ENCODE results near the gene PINLYP. TPM values are rescaled to one million over a fixed set of nuclear protein-coding genes. Genes with fewer than 3 reads are reported as not detected.

PINLYP gene
- total RNA-seq, 1 experiment from 2014 or later = 11.9 TPM

DNA sequence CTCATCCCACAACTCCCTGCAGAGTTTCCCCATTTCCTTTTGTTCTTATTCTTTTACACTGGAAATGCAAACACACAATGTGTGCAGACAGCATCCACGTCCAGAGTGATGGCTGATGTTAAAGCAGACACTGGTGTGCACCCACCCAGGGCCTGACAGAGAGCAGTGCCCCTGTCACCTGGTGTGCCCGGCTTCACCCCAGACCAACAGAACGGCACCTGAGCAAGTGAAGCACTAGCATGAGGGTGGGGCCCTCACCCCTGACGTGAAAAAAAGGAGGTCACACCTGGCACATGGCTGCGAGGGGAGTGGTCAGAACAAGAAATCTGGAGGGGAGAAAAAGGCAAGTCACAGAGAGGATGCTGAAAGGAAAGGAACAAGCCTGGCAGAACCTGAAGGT is 30.3 kb upstream of the PINLYP start:
- no peak overlapping the region for H2BK120ac ChIP-seq (ENCODE audit: low read depth, low read length, poor library complexity, severe bottlenecking)
- no peak overlapping the region for H3K4me2 ChIP-seq (ENCODE audit: insufficient read depth, insufficient read length, low read length)
- DNase-seq = no peak
- TF ChIP-seq, protein P1, sequence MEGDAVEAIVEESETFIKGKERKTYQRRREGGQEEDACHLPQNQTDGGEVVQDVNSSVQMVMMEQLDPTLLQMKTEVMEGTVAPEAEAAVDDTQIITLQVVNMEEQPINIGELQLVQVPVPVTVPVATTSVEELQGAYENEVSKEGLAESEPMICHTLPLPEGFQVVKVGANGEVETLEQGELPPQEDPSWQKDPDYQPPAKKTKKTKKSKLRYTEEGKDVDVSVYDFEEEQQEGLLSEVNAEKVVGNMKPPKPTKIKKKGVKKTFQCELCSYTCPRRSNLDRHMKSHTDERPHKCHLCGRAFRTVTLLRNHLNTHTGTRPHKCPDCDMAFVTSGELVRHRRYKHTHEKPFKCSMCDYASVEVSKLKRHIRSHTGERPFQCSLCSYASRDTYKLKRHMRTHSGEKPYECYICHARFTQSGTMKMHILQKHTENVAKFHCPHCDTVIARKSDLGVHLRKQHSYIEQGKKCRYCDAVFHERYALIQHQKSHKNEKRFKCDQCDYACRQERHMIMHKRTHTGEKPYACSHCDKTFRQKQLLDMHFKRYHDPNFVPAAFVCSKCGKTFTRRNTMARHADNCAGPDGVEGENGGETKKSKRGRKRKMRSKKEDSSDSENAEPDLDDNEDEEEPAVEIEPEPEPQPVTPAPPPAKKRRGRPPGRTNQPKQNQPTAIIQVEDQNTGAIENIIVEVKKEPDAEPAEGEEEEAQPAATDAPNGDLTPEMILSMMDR (conservative IDR thresholded peaks at IDR 0.05) = no peak
- H2AK5ac ChIP-seq (ENCODE audit: insufficient read length, low read length) = no peak overlapping the region
- no peaks in the 10 kb centered on the region for H3K79me1 ChIP-seq (ENCODE audit: insufficient read depth, low read depth, low read length, poor library complexity, severe bottlenecking)
- no peak overlapping the region for H3T11ph ChIP-seq (ENCODE audit: low read length)
- H4K8ac ChIP-seq (replicated peaks; ENCODE audit: insufficient read length, low read depth, low read length) = no peak overlapping the region
- H3K4me3 Mint-ChIP-seq = no peak overlapping the region
- no peaks in the 10 kb centered on the region for H3K9me3 Mint-ChIP-seq
- no peak overlapping the region for H2BK12ac ChIP-seq (ENCODE audit: insufficient read length, low read depth, low read length)
- no peaks in the 10 kb centered on the region for H3K27me3 ChIP-seq (ENCODE audit: insufficient read depth, low read length)
- H3K27me3 Mint-ChIP-seq (ENCODE audit: low read depth) = no peaks in the 10 kb centered on the region
- no peak overlapping the region for H3K18ac ChIP-seq (ENCODE audit: insufficient read length, low read depth, low read length)
- H3K56ac ChIP-seq (ENCODE audit: insufficient read length, low read depth, low read length) = no peak overlapping the region
- no peak overlapping the region for H2BK15ac ChIP-seq (ENCODE audit: low read depth, low read length)
- H3K36me3 Mint-ChIP-seq (ENCODE audit: insufficient read depth in 1 of 3, low read depth in 3 of 3) = peaks cover 28 to 79% (median 64%) of the 10 kb centered on the region in 3 experiments
- no peak overlapping the region for H2BK20ac ChIP-seq (ENCODE audit: low read depth, low read length, poor library complexity, severe bottlenecking)
- no peak overlapping the region for H3K23ac ChIP-seq (ENCODE audit: insufficient read length, low read depth, low read length)
- no peaks in the 10 kb centered on the region for H3K4me1 Mint-ChIP-seq
- H4K91ac ChIP-seq (ENCODE audit: insufficient read length, low read depth, low read length) = no peak overlapping the region
- no peak overlapping the region for H3K4ac ChIP-seq (ENCODE audit: low read depth, low read length)
- H4K20me1 ChIP-seq (ENCODE audit: control insufficient read depth, insufficient read depth, insufficient read length) = no peaks in the 10 kb centered on the region
- no peaks in the 10 kb centered on the region for H3K4me1 ChIP-seq (ENCODE audit: insufficient read depth, low read length)
- H3K9ac ChIP-seq (ENCODE audit: extremely low read depth, insufficient read length, low read length) = no peak overlapping the region
- peak overlapping the region in 1 of 3 experiments; percentile 57; a peak in 2 of 7 replicates for H3K27ac Mint-ChIP-seq
- H3K23me2 ChIP-seq (ENCODE audit: insufficient read length, low read depth, low read length, poor library complexity, severe bottlenecking) = no peaks in the 10 kb centered on the region
- no peak overlapping the region for H3K27ac ChIP-seq (ENCODE audit: insufficient read length, low read depth, low read length)
- no peak overlapping the region for H3K14ac ChIP-seq (ENCODE audit: insufficient read depth, low read length)
- H2BK5ac ChIP-seq (ENCODE audit: insufficient read length, low read length) = no peak overlapping the region
- H2AFZ ChIP-seq (ENCODE audit: low read length) = no peak overlapping the region
- no peaks in the 10 kb centered on the region for H3K79me2 ChIP-seq (ENCODE audit: insufficient read depth, low read length)
- H3K9me3 ChIP-seq (ENCODE audit: control insufficient read depth, low read depth, low read length) = no peaks in the 10 kb centered on the region
- no peak overlapping the region for H4K5ac ChIP-seq (ENCODE audit: insufficient read length, low read depth, low read length)
- no CpG with 5 or more reads among the region's 5 CpGs for WGBS (ENCODE audit: extremely low coverage, insufficient read length, low lambda C conversion rate)

Data from H9 (cell line).